Forelimb muscle (tissue), 1 donor: ENCODE results near the gene KAZN. TPM values are rescaled to one million over a fixed set of nuclear protein-coding genes. Genes with fewer than 3 reads are reported as not detected.

ENCODE experiments used
- DNase-seq: peaks from one replicate; pipeline ENCODE4 v3.0.0-alpha.2; 2013; ENCODE audit warnings: low read depth
- polyA plus RNA-seq: library from polyadenylated mRNA; unstranded; fragments of 120-200 nt; gene quantifications from one replicate; pipeline ENCODE4 v1.2.1, GENCODE V29; 2013; ENCODE audit not compliant: insufficient read length

Gene KAZN
- polyA plus RNA-seq, 1 donor = 12.8 TPM

- DNase-seq = no peak
These were observed 288.6 kb downstream of the KAZN start for GRCh38 chr1:14887044-14887566.

GRCh38 chr1:14887764-14888350 lies 289.4 kb downstream of the KAZN start:
- no peak for DNase-seq

GRCh38 chr1:14888374-14888773 lies 289.9 kb downstream of the KAZN start:
- DNase-seq = no peak

GRCh38 chr1:14889825-14890440 lies 291.4 kb downstream of the KAZN start:
- no peak for DNase-seq

GRCh38 chr1:14891991-14892390 lies 293.5 kb downstream of the KAZN start:
- no peak for DNase-seq

- DNase-seq = no peak
These were observed 296.5 kb downstream of the KAZN start for GRCh38 chr1:14894811-14895560.

GRCh38 chr1:14895727-14896126 lies 297.2 kb downstream of the KAZN start:
- no peak for DNase-seq

GRCh38 chr1:14896381-14897079 lies 298.0 kb downstream of the KAZN start:
- DNase-seq = no peak

GRCh38 chr1:14897080-14897449 lies 298.6 kb downstream of the KAZN start:
- no peak for DNase-seq

GRCh38 chr1:14897547-14897946 lies 299.1 kb downstream of the KAZN start:
- DNase-seq = no peak

GRCh38 chr1:14897997-14898645 lies 299.6 kb downstream of the KAZN start:
- DNase-seq = no peak

- no peak for DNase-seq
These were observed 301.2 kb downstream of the KAZN start for GRCh38 chr1:14899686-14900085.

- no peak for DNase-seq
These were observed 303.0 kb downstream of the KAZN start for GRCh38 chr1:14901371-14901954.

GRCh38 chr1:14903922-14904321 lies 305.4 kb downstream of the KAZN start:
- DNase-seq = no peak

GRCh38 chr1:14906665-14907064 lies 308.2 kb downstream of the KAZN start:
- no peak for DNase-seq

- DNase-seq = no peak
These were observed 308.9 kb downstream of the KAZN start for GRCh38 chr1:14907416-14907815.

GRCh38 chr1:14909273-14909672 lies 310.8 kb downstream of the KAZN start:
- no peak for DNase-seq

GRCh38 chr1:14909920-14910460 lies 311.5 kb downstream of the KAZN start:
- no peak for DNase-seq

- DNase-seq = no peak
These were observed 312.7 kb downstream of the KAZN start for GRCh38 chr1:14910984-14911721.

- DNase-seq = no peak
These were observed 314.5 kb downstream of the KAZN start for GRCh38 chr1:14912839-14913481.
